ENCODE results near the gene OR52B4. TPM values are rescaled to one million over a fixed set of nuclear protein-coding genes. Genes with fewer than 3 reads are reported as not detected.
"Not testable (repeated sequence)": the region's sequence is repeated elsewhere in the genome, so short reads cannot be mapped to it uniquely, and the experiment has no call there.

OR52B4 gene
- not detected for polyA plus RNA-seq (ENCODE audit: insufficient read length in 12 of 12)
- long read RNA-seq, donor 1, result 0 reads
- long read RNA-seq, donor 2, result 0 reads
- long read RNA-seq, donor 3, result 0 reads
- long read RNA-seq, donor 4, result 0 reads
- long read RNA-seq, donor 5, result 0 reads
- long read RNA-seq, donor 6, result 0 reads
- long read RNA-seq, donor 7, result 0 reads
- long read RNA-seq, donor 8, result 0 reads
- long read RNA-seq, donor 9, result 0 reads
- long read RNA-seq, donor 10, result 0 reads
- long read RNA-seq, donor 11, result 0 reads

- DNase-seq, result no peak
These were observed at the start of gene OR52B4 for GRCh38 chr11:4368286-4368685. OR52B4 (minus strand) TSS chr11:4368386; CDS start chr11:4368295, 91 bp downstream.

DNA sequence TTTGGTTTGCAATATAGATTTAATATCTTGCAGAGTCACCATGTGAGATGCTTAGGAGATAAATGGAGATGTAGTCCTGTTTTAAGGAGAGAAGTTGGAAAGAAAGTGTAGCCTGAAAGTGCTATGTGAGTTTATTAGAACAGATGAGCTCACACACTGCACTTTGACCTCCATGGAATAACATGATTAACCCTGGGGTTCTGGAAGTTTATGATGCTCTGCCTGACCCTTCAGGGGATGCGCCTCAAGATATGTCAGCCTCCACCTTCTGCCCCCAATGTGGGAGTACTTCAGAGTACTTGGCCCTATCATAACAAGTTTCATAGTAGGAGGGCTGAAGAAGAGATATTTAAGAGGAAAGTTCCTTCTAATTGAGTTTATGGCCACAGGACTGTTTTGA is 48.6 kb upstream of the OR52B4 start:
- DNase-seq, result no peak

DNA sequence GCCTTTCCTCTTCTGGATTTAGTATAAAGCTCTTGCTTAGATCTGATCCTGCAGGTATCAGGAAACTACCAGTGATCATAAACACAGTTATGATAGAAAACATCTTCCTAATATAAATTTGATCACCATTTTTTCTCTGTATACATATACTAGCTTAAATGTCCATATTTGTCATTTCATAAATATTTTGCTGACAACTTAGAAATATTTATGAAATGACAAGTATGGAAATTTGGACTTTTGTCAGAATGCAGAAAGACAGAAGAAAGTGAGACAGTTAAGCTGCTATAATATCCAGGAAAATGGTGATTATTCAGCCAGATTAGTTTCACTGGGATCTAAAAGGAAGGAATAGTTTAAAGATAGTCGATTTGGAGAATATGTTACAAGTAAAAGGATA is 48.1 kb upstream of the OR52B4 start:
- DNase-seq, result no peak

DNA sequence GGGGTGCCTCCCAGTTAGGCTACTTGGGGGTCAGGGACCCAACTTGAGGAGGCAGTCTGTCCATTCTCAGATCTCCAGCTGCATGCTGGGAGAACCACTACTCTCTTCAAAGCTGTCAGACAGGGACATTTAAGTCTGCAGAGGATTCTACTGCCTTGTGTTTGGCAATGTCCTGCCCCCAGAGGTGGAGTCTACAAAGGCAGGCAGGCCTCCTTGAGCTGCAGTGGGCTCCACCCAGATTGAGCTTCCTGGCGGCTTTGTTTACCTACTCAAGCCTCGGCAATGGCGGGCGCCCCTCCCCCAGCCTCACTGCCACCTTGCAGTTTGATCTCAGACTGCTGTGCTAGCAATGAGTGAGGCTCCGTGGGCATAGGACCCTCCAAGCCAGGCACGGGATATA is 38.0 kb upstream of the OR52B4 start:
- not testable (repeated sequence) for DNase-seq

- no peak for DNase-seq
These were observed 25.7 kb upstream of the OR52B4 start for GRCh38 chr11:4393858-4394223.

DNA sequence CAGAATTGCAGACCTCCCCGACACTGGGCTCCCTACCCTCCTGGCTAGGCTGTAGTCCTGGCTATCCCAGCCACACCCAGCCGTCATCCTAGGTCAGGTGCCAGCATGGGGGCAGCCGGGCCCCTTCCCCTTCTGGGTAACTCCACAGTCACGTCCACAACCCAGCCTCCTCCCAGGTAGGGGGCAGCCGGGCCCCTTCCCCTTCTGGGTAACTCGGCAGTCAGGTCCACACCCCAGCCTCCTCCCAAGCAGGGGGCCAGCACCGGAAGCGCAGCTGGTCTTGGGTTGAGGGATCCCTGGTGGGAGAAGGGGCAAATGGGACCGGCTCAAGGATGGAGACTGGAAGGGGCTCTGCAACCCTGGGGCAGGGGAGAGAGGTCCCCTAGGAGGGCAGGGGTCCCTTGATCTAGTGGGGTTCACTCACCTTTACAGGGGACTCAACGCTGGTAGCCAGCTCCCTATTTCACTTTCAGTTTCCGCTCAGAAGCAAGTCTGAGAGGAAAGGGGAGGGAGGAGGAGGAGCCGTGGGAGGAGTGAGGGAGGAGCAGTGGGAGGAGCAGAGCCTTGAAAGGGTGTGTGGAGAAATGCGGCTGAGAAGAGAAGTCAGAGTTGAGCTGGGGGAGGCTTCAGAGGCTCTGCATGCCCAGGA is 25.1 kb upstream of the OR52B4 start, which contains the start of gene TRIM21:
TRIM21 (minus strand) TSS at position 494 of the 649 bp plus-strand sequence. CDS start 3,293 bp downstream, outside the sequence.
- DNase-seq, result peak; percentile 88

GRCh38 chr11:4388221-4388620 is 20.0 kb upstream of the OR52B4 start:
- DNase-seq, result no peak

DNA sequence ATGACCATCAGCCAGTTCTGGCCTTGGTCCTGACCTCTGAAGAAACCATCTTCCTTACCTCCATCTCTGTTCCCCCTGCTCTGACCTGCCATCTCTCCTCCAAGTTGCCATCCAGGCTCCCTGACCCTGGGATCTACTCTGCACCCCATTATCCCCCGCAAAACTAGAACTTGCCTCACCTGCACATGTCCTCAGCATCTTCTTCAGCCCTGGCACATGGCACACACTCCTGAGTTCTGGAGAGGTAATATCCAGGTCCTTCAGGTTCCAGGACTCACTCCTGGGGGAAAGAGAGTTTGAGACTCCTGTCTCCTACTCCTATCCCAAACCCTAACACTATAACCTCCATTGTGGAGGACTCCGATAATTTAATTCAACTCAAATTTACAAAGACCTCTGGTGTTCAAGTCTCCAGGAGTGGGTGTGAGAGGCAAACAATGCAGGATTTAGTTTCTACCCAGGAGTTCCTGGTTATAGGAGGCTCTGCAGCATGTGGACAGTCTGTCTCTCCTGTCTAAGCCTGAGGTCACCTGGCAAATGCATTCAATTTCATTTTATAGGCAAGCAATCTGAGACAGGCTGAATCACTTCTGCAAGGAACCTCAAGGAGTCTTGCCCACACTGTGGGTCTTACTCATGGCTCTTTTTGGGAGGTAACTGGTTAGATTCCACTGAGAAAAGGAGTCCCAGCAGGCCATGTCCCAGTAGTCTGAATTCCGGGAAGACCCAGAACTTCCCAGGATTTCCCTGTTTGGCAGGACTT is 18.0 kb upstream of the OR52B4 start:
- no peak for DNase-seq

DNA sequence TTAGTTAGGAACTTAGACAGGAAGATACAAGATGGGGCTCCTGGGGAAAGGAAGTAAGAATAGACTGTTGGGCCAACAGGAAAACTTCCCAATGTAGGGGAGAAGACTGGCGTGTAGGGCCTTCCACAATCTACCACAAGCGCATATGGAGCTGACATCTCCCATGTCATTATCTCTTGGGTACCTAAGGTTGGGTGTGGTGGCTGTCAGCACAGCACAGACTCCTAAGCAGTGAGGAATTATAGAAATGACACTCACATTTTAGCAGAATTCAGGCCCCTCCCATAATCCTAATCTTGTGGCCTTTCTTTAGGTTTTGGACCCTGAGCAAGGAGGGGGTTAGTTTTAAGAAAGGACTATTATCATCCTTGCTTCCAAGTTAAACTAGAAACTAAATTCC is 13.7 kb upstream of the OR52B4 start:
- no peak for DNase-seq

- no peak for DNase-seq
These were observed 7.4 kb upstream of the OR52B4 start for GRCh38 chr11:4375431-4376140.

GRCh38 chr11:4370166-4370565 is 2.0 kb upstream of the OR52B4 start:
- no peak for DNase-seq

- DNase-seq, result not testable (repeated sequence)
These were observed 20.0 kb downstream of the OR52B4 start for GRCh38 chr11:4348142-4348541.

DNA sequence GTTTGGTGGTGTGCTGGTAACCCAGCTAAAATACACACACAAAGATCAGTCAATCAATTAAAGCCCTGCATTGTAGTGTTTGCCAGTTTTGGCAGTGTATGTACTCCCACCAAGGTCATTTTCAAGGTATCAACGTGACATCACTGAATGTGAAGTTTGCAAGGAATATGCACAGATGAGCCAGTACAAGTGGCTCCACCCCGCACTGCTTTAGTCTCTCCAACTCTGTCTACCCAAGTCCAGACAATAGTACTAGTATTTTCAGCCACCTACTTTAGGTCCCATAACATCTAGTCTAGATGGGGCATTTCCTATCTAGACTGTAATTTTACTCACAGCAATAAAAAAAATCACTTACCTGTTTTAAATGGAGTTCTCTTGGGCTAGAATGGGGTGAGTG is 22.8 kb downstream of the OR52B4 start:
- not testable (repeated sequence) for DNase-seq

DNA sequence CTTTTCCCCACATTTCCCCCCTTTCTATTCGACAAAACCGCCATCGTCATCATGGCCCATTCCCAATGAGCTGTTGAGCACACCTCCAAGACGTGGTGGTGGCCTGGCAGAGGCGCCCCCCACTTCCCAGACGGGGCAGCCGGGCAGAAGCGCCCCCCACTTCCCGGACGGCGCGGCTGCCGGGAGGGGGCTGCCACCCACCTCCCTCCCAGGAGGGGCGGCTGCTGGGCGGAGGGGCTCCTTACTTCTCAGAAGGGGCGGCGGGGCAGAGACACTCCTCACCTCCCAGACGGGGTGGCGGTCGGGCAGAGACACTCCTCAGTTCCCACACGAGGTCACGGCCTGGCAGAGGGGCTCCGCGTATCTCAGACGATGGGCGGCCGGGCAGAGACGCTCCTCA is 33.8 kb downstream of the OR52B4 start:
- not testable (repeated sequence) for DNase-seq

Other genes with a start within 250 kb of the OR52B4 start
- 10 to 100 TPM in 4 of 12 donors, 1 to 10 TPM in 6, not detected in 2; 6.2 to 18.3 (median 8.7) TPM for gene TRIM21, start 25.3 kb upstream of the OR52B4 start, polyA plus RNA-seq (ENCODE audit: insufficient read length in 12 of 12)
- gene OR52K2, start 80.9 kb upstream of the OR52B4 start, polyA plus RNA-seq (ENCODE audit: insufficient read length in 12 of 12), result not detected
- gene OR52K1, start 114.3 kb upstream of the OR52B4 start, polyA plus RNA-seq (ENCODE audit: insufficient read length in 12 of 12), result under 1 TPM in 9 of 12 donors, not detected in 3; 0.08 to 0.73 (median 0.32) TPM
- not detected for gene OR52M1, start 176.8 kb upstream of the OR52B4 start, polyA plus RNA-seq (ENCODE audit: insufficient read length in 12 of 12)
- not detected for gene OR52I2, start 213.4 kb upstream of the OR52B4 start, polyA plus RNA-seq (ENCODE audit: insufficient read length in 12 of 12)
- gene OR52I1, start 225.7 kb upstream of the OR52B4 start, polyA plus RNA-seq (ENCODE audit: insufficient read length in 12 of 12), result under 1 TPM in 3 of 12 donors, not detected in 9; 0.05 to 0.07 (median 0.07) TPM
- gene TRIM68, start 239.8 kb upstream of the OR52B4 start, polyA plus RNA-seq (ENCODE audit: insufficient read length in 12 of 12), result 10 to 100 TPM in 3 of 12 donors, 1 to 10 TPM in 8, not detected in 1; 6.5 to 13.8 (median 8.6) TPM

All from muscle of arm (tissue), 14 donors.